NCI-H1694 (cell line): ENCODE results near the gene ZNF221.
"Not testable (repeated sequence)": the region's sequence is repeated elsewhere in the genome, so short reads cannot be mapped to it uniquely, and the experiment has no call there.

Experiments
- DNase-seq: peaks from one replicate; lab custom pipeline; 2025; lab: John Stamatoyannopoulos, UW

ZNF221 gene

GRCh38 chr19:43950834-43951645 is at the start of gene ZNF221:
Gene ZNF221 (plus strand): TSS chr19:43951228. CDS start chr19:43962727, 11,499 bp downstream.
- DNase-seq = peak; percentile 65

- DNase-seq = no peak
Measured at GRCh38 chr19:43901395-43902390, 49.3 kb upstream of the ZNF221 start.

GRCh38 chr19:43902399-43902798 is 48.6 kb upstream of the ZNF221 start:
- no peak for DNase-seq

GRCh38 chr19:43905897-43906296 is 45.1 kb upstream of the ZNF221 start:
- DNase-seq = no peak

DNA sequence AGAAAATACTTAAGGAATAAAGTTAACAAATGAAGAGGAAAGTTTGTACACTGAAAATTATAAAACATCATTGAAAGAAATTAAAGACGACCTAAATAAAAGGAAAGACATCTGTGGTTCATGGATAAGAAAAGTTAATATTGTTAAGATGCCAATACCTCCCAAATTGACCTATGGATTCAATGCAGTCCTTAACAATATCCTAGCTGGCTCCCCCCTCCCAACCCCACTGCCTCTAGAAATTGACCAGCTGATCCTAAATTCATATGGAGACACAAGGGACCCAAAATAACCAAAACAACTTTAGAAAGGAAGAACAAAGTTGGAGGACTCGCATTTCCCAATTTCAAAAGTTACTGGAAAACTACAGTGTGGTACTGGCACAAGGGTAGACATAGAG is 44.3 kb upstream of the ZNF221 start:
- no peak for DNase-seq

- DNase-seq = no peak
Measured at GRCh38 chr19:43908659-43909058, 42.4 kb upstream of the ZNF221 start.

DNA sequence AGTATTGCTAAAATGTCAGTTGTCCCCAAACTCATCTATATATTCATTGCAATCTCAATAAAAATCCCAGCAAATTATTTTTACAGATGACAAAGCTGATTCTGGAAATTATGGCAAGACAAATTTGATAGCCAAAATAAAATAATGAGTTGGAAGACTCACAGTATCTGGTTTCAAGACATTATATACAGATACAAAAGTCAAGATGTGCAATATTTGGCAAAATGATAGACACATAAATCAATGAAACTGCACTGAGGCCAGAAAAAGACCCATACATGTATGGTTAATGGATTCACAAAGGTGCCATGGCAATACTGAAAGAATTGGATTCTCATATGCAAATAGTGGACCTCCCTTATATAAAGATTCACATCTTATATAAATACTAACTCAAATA is 40.1 kb upstream of the ZNF221 start:
- no peak for DNase-seq

DNA sequence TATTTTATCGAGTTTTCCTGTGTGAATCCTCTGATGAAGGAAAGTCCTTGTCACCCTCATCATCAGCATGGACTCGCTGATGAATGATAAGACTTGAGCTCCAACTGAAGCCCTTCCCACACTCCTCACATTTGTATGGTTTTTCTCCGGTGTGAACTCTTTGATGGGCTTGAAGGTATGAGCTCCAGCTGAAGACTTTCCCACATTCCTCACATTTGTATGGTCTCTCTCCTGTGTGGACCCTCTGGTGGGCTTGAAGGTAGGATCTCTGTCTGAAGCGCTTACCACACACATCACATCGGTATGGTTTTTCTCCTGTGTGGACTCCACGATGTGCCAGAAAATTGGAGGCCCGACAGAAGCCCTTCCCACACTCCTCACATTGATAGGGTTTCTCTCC is 37.6 kb upstream of the ZNF221 start:
- DNase-seq = no peak

DNA sequence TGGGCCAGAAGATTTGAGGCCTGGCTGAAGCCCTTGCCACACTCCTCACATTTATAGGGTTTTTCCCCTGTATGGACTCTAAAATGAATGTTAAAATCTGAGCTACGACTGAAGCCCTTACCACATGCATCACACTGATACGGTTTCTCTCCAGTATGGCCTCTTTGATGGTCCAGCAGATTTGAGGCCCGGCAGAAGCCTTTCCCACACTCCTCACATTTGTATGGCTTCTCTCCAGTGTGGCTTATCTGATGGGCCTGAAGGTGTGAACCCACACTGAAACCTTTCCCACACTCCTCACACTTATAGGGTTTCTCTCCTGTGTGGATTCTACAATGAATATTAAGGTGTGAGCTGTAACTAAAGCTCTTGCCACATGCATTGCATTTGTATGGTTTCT is 37.0 kb upstream of the ZNF221 start:
- no peak for DNase-seq

DNA sequence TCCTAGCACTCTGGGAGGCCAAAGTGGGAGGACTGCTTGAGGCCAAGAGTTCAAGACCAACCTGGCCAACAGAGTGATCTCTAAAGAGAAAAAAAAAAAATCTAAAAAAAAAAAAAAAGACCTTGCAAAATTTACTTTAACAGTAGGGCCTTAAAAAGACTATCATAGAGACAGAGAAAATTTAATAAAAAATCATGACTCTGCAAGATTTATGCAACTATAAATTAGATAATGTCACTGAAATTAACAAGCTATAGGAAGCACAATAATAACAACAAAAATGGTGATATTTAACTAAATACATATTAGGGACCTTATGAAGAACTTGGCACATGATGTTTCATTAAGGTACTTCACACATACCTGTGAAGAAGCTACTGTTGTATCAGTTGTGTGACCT is 27.2 kb upstream of the ZNF221 start:
- no peak for DNase-seq

GRCh38 chr19:43928820-43929219 is 22.2 kb upstream of the ZNF221 start:
- DNase-seq = no peak

GRCh38 chr19:43934055-43934984 is 16.7 kb upstream of the ZNF221 start:
- DNase-seq = no peak

- DNase-seq = peak; percentile 80
Measured at GRCh38 chr19:43934985-43935708, 15.9 kb upstream of the ZNF221 start, which contains the start of gene ZNF45. Gene ZNF45 (minus strand): TSS chr19:43935282. CDS start chr19:43922185, 13,097 bp downstream.

GRCh38 chr19:43936188-43936587 is 14.8 kb upstream of the ZNF221 start:
- no peak for DNase-seq

GRCh38 chr19:43939557-43940260 is 11.3 kb upstream of the ZNF221 start:
- DNase-seq = no peak

DNA sequence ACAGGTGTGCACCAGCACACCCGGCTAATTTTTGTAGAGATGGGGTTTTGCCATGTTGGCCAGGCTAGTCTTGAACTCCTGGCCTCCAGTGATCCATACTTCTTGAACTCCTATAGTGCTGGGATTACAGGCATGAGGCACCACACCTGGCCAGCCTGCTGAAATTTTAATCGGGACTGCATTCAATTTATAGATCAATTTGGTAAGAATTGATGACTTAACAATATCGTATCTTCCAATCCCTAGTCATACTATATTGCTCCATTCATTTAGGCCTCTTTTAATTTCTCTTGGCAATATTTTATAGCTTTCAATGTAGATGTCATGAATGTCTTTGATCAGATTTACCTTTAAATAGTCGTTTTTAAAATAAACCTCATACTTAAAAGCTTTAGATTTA is 10.3 kb upstream of the ZNF221 start:
- no peak for DNase-seq

- DNase-seq = no peak
Measured at GRCh38 chr19:43941209-43941608, 9.8 kb upstream of the ZNF221 start.

GRCh38 chr19:43947412-43947811 is 3.6 kb upstream of the ZNF221 start:
- not testable (repeated sequence) for DNase-seq

DNA sequence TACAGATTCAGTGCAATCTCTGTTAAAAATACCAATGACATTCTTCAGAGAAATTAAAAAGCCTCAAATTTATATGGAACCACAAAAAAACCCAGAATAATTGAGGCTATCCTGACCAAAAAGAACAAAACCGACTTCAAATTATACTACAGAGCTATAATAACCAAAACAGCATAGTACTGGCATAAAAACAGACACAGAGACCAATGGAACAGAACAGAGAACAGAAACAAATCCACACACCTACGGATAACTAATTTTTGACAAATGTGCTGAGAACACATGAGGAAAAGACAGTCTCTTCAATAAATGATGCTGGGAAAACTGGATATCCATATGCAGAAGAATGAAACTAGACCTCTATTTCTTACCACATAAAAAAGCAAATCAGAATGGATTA is 1.2 kb upstream of the ZNF221 start:
- not testable (repeated sequence) for DNase-seq

DNA sequence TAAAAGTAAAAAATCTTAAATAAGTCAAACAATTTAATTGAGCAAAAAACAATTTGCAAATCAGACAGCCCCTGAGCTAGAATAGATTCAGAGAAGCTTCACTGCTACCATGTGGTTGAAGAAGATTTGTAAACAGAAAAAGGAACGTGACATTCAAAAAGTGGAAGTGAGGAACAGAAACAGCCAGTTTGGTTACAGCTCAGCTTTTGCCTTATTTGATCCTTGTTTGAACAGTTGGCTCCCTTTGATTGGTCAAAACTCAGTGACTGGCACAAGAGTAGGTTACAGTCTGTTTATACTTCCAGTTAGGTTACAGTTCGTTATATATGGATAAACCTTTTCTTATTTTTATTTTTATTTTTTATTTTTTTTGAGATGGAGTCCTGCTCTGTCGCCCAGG is 5.8 kb downstream of the ZNF221 start:
- DNase-seq = no peak
